Vagina (tissue), 2 donors: Measurements from ENCODE around the gene KIAA0513.

Experiments
- POLR2A ChIP-seq, 2 donors: fragments of 450-650 bp; IDR thresholded peaks; one replicate each; pipeline ENCODE4 v1.6.1; 2017; ENCODE audit warnings: antibody characterized with exemption in 2 of 2, mild to moderate bottlenecking in 2 of 2, moderate library complexity in 2 of 2
- POLR2AphosphoS5 ChIP-seq, 2 donors: sonication (generic); formaldehyde crosslinking; IDR thresholded peaks; one replicate each; pipeline ENCODE4 v1.9.0; 2017; ENCODE audit warnings: antibody characterized with exemption in 2 of 2, mild to moderate bottlenecking in 2 of 2, low read depth in 1 of 2; ENCODE audit not compliant: insufficient read depth in 1 of 2

GRCh38 chr16:85031451-85031850, 3.9 kb downstream of the KIAA0513 start:
- no peak for TF ChIP-seq POLR2AphosphoS5 (IDR thresholded peaks at IDR 0.05; ENCODE audit: insufficient read depth in 1 of 2, low read depth in 1 of 2)
- no peak for TF ChIP-seq POLR2A (IDR thresholded peaks at IDR 0.05)
